WTC11 (cell line): Measurements from ENCODE around the gene ZNRF2. TPM values are rescaled to one million over a fixed set of nuclear protein-coding genes. Genes with fewer than 3 reads are reported as not detected.

Source experiments
- ATAC-seq: fragments of 200-7000 bp; cut with Tn5 transposase; 2 replicates; pipeline ENCODE4 v1.10.0; 2021; ENCODE audit warnings: mild to moderate bottlenecking, moderate library complexity
- CTCF ChIA-PET: fragments of 300-600 bp; sonication (Branson Sonifier 250); formaldehyde crosslinking; loops from one replicate; lab custom pipeline; 2021; ENCODE audit warnings: antibody characterized with exemption; lab: Charles Lee
- POLR2A ChIA-PET: fragments of 350-600 bp; sonication (Branson Sonifier 250); formaldehyde crosslinking; loops from one replicate; lab custom pipeline; 2021; ENCODE audit warnings: antibody characterized with exemption; lab: Charles Lee
- DNase-seq: peaks from one replicate; pipeline ENCODE4 v3.0.0; 2021; ENCODE audit warnings: low spot score
- H3K27ac Mint-ChIP-seq: 2 replicates; pipeline ENCODE4 v1.8.0; 2021; ENCODE audit warnings: mixed read lengths
- H3K27me3 Mint-ChIP-seq: 2 replicates; pipeline ENCODE4 v1.8.0; 2021; ENCODE audit warnings: low read depth, mild to moderate bottlenecking, moderate library complexity, mixed read lengths
- H3K36me3 Mint-ChIP-seq: 2 replicates; pipeline ENCODE4 v1.8.0; 2021; ENCODE audit warnings: mixed read lengths
- H3K4me1 Mint-ChIP-seq: 2 replicates; pipeline ENCODE4 v1.8.0; 2022; ENCODE audit warnings: mixed read lengths
- H3K4me3 Mint-ChIP-seq: 2 replicates; pipeline ENCODE4 v1.8.0; 2021; ENCODE audit warnings: mild to moderate bottlenecking, moderate library complexity, mixed read lengths
- H3K9me3 Mint-ChIP-seq: 2 replicates; pipeline ENCODE4 v1.8.0; 2021; ENCODE audit warnings: mixed read lengths
- ATF1 ChIP-seq: sonication (generic); formaldehyde crosslinking; IDR thresholded peaks from 2 replicates; pipeline ENCODE4 v1.8.1; 2023; ENCODE audit warnings: mild to moderate bottlenecking, moderate library complexity, missing genetic modification reagents
- CREM ChIP-seq: sonication (generic); formaldehyde crosslinking; IDR thresholded peaks from 2 replicates; pipeline ENCODE4 v1.8.1; 2022; ENCODE audit warnings: mild to moderate bottlenecking, missing genetic modification reagents, moderate library complexity
- NFATC4 ChIP-seq: fragments of 250-450 bp; sonication (Bioruptor Pico); IDR thresholded peaks from 2 replicates; pipeline ENCODE4 v1.9.0; 2021; ENCODE audit warnings: mild to moderate bottlenecking
- NR1H2 ChIP-seq: sonication (generic); formaldehyde crosslinking; IDR thresholded peaks from 2 replicates; pipeline ENCODE4 v1.9.0; 2021; ENCODE audit warnings: mild to moderate bottlenecking, moderate library complexity, missing genetic modification reagents
- SMAD4 ChIP-seq: sonication (generic); formaldehyde crosslinking; IDR thresholded peaks from 2 replicates; pipeline ENCODE4 v1.8.0; 2022; ENCODE audit warnings: mild to moderate bottlenecking, missing genetic modification reagents
- TP53 ChIP-seq: sonication (generic); formaldehyde crosslinking; IDR thresholded peaks from 2 replicates; pipeline ENCODE4 v1.8.1; 2023; ENCODE audit warnings: mild to moderate bottlenecking, missing genetic modification reagents
- ZNF138 ChIP-seq: sonication (generic); formaldehyde crosslinking; conservative IDR thresholded peaks from 2 replicates; pipeline ENCODE4 v1.8.1; 2022; ENCODE audit warnings: mild to moderate bottlenecking, moderate library complexity, missing genetic modification reagents
- ZNF263 ChIP-seq: sonication (generic); formaldehyde crosslinking; IDR thresholded peaks from 2 replicates; pipeline ENCODE4 v1.8.1; 2022; ENCODE audit warnings: low read depth, mild to moderate bottlenecking, moderate library complexity, missing genetic modification reagents
- ZNF671 ChIP-seq: fragments of 250-450 bp; sonication (Bioruptor Pico); IDR thresholded peaks from 2 replicates; pipeline ENCODE4 v1.8.0; 2021; ENCODE audit warnings: mild to moderate bottlenecking
- total RNA-seq: library from RNA; stranded (reverse); gene quantifications from 3 replicates; pipeline ENCODE4 v1.2.3, GENCODE V29; 2021
- TF ChIP-seq, protein P1 (sequence below): sonication (generic); formaldehyde crosslinking; IDR thresholded peaks from 2 replicates; pipeline ENCODE4 v1.8.1; 2023; ENCODE audit warnings: mild to moderate bottlenecking, missing genetic modification reagents, borderline replicate concordance
- TF ChIP-seq, protein P2 (sequence below): fragments of 250-450 bp; sonication (Bioruptor Pico); IDR thresholded peaks from 2 replicates; pipeline ENCODE4 v1.9.0; 2021; ENCODE audit warnings: moderate library complexity, mild to moderate bottlenecking, inconsistent platforms, borderline replicate concordance
- TF ChIP-seq, protein P3 (sequence below): fragments of 250-450 bp; sonication (Bioruptor Pico); IDR thresholded peaks from 2 replicates; pipeline ENCODE4 v1.9.0; 2021; ENCODE audit warnings: mild to moderate bottlenecking, borderline replicate concordance
- TF ChIP-seq, protein P4 (sequence below): sonication (generic); formaldehyde crosslinking; IDR thresholded peaks from 2 replicates; pipeline ENCODE4 v1.8.0; 2022; ENCODE audit warnings: mild to moderate bottlenecking, missing genetic modification reagents

Gene ZNRF2
- total RNA-seq, 1 experiment from 2014 or later: 18.2 TPM

DNA sequence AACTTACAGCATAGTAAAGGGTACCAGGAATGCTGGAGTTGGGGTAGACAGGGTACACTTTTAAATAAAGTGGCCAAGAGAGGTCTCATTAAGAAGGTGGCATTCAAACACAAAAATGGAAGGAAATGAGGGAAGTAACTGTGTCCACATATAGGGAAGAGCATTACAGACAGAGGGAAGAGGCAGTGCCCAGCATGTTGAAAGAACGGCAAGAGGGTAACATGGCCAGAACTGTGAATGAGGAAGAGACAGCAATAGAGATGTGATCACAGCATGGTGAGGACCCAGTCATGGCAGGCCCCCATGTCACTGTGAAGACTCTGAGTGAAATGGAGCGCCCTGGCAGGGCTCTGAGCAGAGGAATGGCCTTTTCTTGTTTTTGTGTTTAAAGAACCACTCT lies 35.1 kb upstream of the ZNRF2 start (continued):
- TF ChIP-seq, protein P1, sequence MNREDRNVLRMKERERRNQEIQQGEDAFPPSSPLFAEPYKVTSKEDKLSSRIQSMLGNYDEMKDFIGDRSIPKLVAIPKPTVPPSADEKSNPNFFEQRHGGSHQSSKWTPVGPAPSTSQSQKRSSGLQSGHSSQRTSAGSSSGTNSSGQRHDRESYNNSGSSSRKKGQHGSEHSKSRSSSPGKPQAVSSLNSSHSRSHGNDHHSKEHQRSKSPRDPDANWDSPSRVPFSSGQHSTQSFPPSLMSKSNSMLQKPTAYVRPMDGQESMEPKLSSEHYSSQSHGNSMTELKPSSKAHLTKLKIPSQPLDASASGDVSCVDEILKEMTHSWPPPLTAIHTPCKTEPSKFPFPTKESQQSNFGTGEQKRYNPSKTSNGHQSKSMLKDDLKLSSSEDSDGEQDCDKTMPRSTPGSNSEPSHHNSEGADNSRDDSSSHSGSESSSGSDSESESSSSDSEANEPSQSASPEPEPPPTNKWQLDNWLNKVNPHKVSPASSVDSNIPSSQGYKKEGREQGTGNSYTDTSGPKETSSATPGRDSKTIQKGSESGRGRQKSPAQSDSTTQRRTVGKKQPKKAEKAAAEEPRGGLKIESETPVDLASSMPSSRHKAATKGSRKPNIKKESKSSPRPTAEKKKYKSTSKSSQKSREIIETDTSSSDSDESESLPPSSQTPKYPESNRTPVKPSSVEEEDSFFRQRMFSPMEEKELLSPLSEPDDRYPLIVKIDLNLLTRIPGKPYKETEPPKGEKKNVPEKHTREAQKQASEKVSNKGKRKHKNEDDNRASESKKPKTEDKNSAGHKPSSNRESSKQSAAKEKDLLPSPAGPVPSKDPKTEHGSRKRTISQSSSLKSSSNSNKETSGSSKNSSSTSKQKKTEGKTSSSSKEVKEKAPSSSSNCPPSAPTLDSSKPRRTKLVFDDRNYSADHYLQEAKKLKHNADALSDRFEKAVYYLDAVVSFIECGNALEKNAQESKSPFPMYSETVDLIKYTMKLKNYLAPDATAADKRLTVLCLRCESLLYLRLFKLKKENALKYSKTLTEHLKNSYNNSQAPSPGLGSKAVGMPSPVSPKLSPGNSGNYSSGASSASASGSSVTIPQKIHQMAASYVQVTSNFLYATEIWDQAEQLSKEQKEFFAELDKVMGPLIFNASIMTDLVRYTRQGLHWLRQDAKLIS (CRISPR knock-in tag): no peak
- TF ChIP-seq, protein P2, sequence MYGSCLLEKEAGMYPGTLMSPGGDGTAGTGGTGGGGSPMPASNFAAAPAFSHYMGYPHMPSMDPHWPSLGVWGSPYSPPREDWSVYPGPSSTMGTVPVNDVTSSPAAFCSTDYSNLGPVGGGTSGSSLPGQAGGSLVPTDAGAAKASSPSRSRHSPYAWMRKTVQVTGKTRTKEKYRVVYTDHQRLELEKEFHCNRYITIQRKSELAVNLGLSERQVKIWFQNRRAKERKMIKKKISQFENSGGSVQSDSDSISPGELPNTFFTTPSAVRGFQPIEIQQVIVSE (CRISPR knock-in tag): no peak

DNA sequence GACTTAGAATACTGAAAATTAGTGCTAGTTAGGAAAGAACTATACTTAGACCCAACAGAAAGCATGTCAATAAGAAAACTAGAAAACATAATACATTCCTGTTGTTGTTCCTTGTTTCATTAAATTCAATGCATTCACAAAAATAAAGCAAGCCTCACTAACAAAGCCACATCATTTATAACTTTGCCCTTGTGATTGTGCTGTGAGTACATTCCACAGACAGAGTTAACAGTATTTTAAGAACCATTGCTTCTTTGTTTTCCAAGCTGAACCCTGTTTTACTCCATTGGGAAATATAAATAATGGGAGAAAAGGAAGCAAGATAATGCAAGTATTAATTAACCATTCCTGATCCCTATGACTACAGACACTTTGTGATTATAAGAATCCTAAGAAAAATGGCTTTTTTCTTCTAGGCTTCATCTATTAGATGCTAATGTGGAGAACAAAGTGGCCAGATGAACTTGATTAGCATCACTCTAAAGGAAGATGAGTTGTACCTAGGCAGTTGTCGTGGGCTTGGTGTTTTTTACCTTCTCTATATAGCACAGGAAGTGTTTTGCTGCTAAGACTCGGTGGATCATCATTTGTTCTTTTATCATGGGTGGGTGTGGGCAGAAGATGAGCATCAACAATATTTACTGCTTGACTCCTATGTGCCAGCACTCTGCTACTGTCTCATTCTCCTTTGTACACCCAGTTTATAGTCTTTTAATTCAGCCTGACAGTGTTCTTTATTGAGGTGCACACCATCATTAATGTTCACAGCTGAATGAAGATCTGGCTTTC lies 34.2 kb upstream of the ZNRF2 start:
- no peak overlapping the region for H3K27ac Mint-ChIP-seq
- no peaks in the 10 kb centered on the region for H3K36me3 Mint-ChIP-seq
- TF ChIP-seq ZNF671 (no peak), NR1H2 (CRISPR knock-in tag) (no peak), ZNF263 (no peak)
- TF ChIP-seq, protein P3, sequence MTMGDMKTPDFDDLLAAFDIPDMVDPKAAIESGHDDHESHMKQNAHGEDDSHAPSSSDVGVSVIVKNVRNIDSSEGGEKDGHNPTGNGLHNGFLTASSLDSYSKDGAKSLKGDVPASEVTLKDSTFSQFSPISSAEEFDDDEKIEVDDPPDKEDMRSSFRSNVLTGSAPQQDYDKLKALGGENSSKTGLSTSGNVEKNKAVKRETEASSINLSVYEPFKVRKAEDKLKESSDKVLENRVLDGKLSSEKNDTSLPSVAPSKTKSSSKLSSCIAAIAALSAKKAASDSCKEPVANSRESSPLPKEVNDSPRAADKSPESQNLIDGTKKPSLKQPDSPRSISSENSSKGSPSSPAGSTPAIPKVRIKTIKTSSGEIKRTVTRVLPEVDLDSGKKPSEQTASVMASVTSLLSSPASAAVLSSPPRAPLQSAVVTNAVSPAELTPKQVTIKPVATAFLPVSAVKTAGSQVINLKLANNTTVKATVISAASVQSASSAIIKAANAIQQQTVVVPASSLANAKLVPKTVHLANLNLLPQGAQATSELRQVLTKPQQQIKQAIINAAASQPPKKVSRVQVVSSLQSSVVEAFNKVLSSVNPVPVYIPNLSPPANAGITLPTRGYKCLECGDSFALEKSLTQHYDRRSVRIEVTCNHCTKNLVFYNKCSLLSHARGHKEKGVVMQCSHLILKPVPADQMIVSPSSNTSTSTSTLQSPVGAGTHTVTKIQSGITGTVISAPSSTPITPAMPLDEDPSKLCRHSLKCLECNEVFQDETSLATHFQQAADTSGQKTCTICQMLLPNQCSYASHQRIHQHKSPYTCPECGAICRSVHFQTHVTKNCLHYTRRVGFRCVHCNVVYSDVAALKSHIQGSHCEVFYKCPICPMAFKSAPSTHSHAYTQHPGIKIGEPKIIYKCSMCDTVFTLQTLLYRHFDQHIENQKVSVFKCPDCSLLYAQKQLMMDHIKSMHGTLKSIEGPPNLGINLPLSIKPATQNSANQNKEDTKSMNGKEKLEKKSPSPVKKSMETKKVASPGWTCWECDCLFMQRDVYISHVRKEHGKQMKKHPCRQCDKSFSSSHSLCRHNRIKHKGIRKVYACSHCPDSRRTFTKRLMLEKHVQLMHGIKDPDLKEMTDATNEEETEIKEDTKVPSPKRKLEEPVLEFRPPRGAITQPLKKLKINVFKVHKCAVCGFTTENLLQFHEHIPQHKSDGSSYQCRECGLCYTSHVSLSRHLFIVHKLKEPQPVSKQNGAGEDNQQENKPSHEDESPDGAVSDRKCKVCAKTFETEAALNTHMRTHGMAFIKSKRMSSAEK (CRISPR knock-in tag): no peak
- TF ChIP-seq, protein P4, sequence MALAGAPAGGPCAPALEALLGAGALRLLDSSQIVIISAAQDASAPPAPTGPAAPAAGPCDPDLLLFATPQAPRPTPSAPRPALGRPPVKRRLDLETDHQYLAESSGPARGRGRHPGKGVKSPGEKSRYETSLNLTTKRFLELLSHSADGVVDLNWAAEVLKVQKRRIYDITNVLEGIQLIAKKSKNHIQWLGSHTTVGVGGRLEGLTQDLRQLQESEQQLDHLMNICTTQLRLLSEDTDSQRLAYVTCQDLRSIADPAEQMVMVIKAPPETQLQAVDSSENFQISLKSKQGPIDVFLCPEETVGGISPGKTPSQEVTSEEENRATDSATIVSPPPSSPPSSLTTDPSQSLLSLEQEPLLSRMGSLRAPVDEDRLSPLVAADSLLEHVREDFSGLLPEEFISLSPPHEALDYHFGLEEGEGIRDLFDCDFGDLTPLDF: no peak
- H3K27me3 Mint-ChIP-seq: no peaks in the 10 kb centered on the region
- ChIA-PET CTCF (no interaction called here), POLR2A (no interaction called here)
- no peak overlapping the region for H3K4me3 Mint-ChIP-seq
- no peaks in the 10 kb centered on the region for H3K9me3 Mint-ChIP-seq
- DNase-seq (no peak), ATAC-seq (no peak)
- peaks cover 12% of the 10 kb centered on the region for H3K4me1 Mint-ChIP-seq

DNA sequence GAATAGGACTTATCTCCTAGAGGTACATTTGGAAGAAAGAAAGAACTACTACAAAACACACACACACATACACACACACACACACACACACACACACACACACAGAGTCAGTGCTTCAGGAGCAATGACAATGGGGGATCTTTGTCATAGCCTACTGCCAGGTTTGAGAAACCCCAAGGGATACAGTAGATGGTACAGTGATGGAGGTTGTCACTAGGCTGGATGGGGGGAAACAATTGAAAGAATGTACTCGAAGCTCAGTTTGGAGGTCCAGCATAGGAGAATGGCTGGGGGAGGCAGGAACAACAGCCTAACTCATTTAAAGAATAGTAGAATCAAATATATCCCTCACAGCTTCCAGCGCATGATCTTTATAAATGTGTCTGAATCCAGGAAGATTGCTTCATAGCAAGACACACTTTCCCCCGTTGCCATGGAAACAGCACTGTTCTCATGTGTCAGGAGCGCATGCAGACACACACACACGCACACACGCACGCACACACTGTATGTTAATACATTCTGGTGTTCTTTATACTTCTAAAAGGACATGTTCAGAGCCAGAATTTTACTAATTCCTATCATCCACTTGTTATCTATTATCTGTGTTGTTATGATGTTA lies 32.6 kb upstream of the ZNRF2 start:
- no peaks in the 10 kb centered on the region for H3K27me3 Mint-ChIP-seq
- peaks cover 12% of the 10 kb centered on the region for H3K4me1 Mint-ChIP-seq
- ATAC-seq: no peak
- TF ChIP-seq NFATC4 (CRISPR knock-in tag): no peak
- TF ChIP-seq ZNF138 (CRISPR knock-in tag): no peak
- no peak for TF ChIP-seq ATF1 (CRISPR knock-in tag)
- TF ChIP-seq CREM (CRISPR knock-in tag): no peak
- no peak for TF ChIP-seq SMAD4 (CRISPR knock-in tag)
- TF ChIP-seq TP53 (CRISPR knock-in tag): no peak
- TF ChIP-seq, all 79 proteins: peak for 0
- ChIA-PET CTCF (no interaction called here), POLR2A (no interaction called here)
- Mint-ChIP-seq H3K9me3 (no peaks in the 10 kb centered on the region), H3K4me3 (no peak overlapping the region), H3K27ac (no peak overlapping the region), H3K36me3 (no peaks in the 10 kb centered on the region)
- no peak for DNase-seq
